LNCaP clone FGC (cell line): Measurements from ENCODE around the gene PLA2G2A.

Experiments used
- DNase-seq: peaks from one replicate; pipeline ENCODE4 v3.0.0-alpha.2; 2011; ENCODE audit warnings: low read depth
- H3K4me3 ChIP-seq: 2 replicates; pipeline ENCODE4 v1.5.1; 2011; ENCODE audit warnings: mild to moderate bottlenecking, low read depth, low read length, control low read depth
- CTCF ChIP-seq: IDR thresholded peaks from 2 replicates; pipeline ENCODE4 v1.5.1; 2012; ENCODE audit warnings: mild to moderate bottlenecking; ENCODE audit not compliant: control insufficient read depth, insufficient read depth; ENCODE audit errors: extremely low read depth

Gene PLA2G2A

DNA sequence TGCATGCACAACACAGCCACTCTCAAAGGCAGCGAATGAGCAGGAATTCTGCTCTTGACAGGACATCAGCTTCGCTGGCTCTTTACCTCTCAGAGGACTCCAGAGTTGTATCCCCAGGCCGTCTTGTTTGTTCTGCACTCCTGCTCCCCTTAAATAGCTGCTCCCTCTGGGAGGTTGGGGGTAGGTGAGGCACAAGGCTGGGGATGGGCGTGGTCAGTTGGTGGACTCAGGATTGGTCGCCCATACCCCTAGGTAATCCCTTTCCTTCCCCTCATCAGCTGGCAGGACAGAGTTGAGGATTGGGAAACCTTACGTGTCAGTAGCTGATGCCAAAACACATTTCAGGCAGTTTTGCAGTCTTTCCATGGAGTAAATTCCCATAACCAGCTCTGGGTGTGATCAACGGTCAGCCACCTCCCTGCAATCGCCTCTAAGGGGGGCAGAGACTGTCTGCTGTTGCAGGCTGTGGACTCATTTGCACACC, at the start of gene PLA2G2A:
TSS of gene PLA2G2A (minus strand) at position 125 of the 484 bp plus-strand sequence. CDS start 845 bp downstream, outside the sequence.
- peak within 1 kb of the TSS; percentile 7; the same call in 1 of the 2 replicates for H3K4me3 ChIP-seq
- DNase-seq: no peak
- TF ChIP-seq CTCF: no peak

- no peak overlapping the region for H3K4me3 ChIP-seq
- no peak for TF ChIP-seq CTCF
- no peak for DNase-seq
Observed at GRCh38 chr1:20028726-20029125, 49.3 kb upstream of the PLA2G2A start.

GRCh38 chr1:20028125-20028524, 48.7 kb upstream of the PLA2G2A start:
- no peak for DNase-seq
- TF ChIP-seq CTCF: no peak
- no peak overlapping the region for H3K4me3 ChIP-seq

DNA sequence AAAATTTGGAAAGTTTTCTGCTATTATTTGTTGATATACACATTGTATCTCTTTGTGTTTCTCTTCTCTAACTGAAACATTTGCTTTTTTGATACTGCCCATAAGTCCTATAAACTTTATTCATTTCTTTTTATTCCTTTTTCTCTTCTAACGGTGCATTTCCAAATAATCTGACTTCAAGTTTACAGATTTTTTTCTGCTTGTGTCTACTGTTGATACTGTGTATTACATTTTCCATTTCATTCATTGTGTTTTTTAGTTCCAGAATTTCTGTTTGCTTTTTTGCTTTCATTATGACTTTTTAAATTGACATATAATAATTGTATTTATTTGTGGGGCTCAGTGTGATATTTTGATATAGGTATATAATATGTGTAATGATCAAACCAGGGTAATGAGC, 38.3 kb upstream of the PLA2G2A start:
- TF ChIP-seq CTCF: no peak
- no peak overlapping the region for H3K4me3 ChIP-seq
- no peak for DNase-seq

DNA sequence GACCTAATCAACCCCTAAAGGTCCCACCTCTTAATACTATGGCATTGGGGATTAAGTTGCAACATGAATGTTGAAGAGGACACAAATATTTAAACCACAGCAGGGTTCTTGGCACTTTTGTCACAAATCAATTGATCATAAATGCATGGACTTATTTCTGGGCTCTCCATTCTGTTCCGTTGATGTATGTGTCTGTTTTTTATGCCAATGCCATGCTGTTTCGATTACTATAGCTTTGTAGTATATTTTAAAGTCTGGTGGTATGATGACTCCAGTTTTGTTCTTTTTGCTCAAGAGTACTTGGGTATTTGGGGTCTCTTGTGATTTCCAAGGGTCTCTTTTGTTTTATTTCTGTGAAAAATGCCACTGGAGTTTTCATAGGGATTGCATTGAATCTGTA, 34.7 kb upstream of the PLA2G2A start:
- no peak for DNase-seq
- no peak overlapping the region for H3K4me3 ChIP-seq
- TF ChIP-seq CTCF: no peak

DNA sequence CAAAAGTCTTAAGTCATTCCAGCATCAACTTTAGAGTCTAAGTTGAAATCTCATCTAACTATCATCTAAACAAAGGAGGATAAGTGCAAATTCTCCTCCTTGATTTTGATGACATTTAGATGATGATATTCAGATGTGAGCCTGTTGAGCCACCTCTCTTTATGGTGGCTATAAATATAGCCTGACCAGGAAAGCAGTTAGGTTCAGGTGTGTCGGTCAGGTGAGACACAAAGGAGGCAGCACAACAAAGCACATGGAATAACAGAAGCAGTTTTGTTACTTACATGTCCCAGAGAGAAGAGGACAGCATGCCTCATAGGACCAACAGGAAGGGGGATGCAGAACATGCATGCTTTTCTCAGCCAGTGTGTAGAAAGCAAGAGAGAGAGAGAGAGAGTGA, 30.6 kb upstream of the PLA2G2A start:
- TF ChIP-seq CTCF: no peak
- H3K4me3 ChIP-seq: no peak overlapping the region
- no peak for DNase-seq

DNA sequence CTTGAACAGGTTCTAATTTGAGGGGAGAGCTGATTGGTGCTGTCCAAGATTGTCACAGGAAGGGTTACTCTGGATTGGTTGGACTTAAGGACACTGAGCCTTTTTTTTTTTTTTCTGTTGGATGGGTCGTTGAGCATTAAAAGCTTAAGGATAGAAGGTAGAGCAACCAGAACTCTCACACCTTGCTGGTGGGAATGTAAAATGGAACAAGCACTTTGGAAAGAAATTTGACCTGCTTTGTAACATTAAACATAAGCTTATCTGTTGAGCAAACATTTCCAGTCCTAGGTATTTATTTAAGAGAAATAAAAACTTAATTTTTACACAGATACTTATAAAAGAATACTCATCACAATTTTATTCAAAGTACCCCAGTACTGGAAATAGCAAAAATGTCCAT, 29.8 kb upstream of the PLA2G2A start:
- no peak overlapping the region for H3K4me3 ChIP-seq
- no peak for DNase-seq
- no peak for TF ChIP-seq CTCF
